HEK293T (cell line): ENCODE results near the gene RNF217.

Source experiments
- ARNT ChIP-seq: fragments of 450-650 bp; IDR thresholded peaks from 2 replicates; pipeline ENCODE4 v1.6.1; 2017; ENCODE audit warnings: mild to moderate bottlenecking
- BHLHE40 ChIP-seq: fragments of 450-650 bp; IDR thresholded peaks from 2 replicates; pipeline ENCODE4 v1.6.1; 2016; ENCODE audit warnings: mild to moderate bottlenecking, moderate library complexity, borderline replicate concordance
- ELF4 ChIP-seq: fragments of 450-650 bp; IDR thresholded peaks from 2 replicates; pipeline ENCODE4 v1.6.1; 2017; ENCODE audit warnings: antibody characterized with exemption
- FOXA1 ChIP-seq: fragments of 450-650 bp; IDR thresholded peaks from 2 replicates; pipeline ENCODE4 v1.6.1; 2016; ENCODE audit warnings: mild to moderate bottlenecking
- FOXK2 ChIP-seq: fragments of 450-650 bp; IDR thresholded peaks from 2 replicates; pipeline ENCODE4 v1.6.1; 2016; ENCODE audit warnings: mild to moderate bottlenecking
- FOXM1 ChIP-seq: fragments of 450-650 bp; IDR thresholded peaks from 2 replicates; pipeline ENCODE4 v1.6.1; 2017; ENCODE audit warnings: mild to moderate bottlenecking, borderline replicate concordance
- HDGF ChIP-seq: fragments of 450-650 bp; IDR thresholded peaks from 2 replicates; pipeline ENCODE4 v1.6.1; 2017; ENCODE audit warnings: antibody characterized with exemption, borderline replicate concordance
- LEF1 ChIP-seq: fragments of 450-650 bp; IDR thresholded peaks from 2 replicates; pipeline ENCODE4 v1.6.1; 2017; ENCODE audit warnings: mild to moderate bottlenecking, borderline replicate concordance
- NFRKB ChIP-seq: fragments of 450-650 bp; IDR thresholded peaks from 2 replicates; pipeline ENCODE4 v1.6.1; 2016; ENCODE audit warnings: mild to moderate bottlenecking, moderate library complexity
- SP1 ChIP-seq: fragments of 450-650 bp; IDR thresholded peaks from 2 replicates; pipeline ENCODE4 v1.6.1; 2017
- SUZ12 ChIP-seq: fragments of 450-650 bp; IDR thresholded peaks from 2 replicates; pipeline ENCODE4 v1.6.1; 2016; ENCODE audit warnings: mild to moderate bottlenecking
- TARDBP ChIP-seq: fragments of 450-650 bp; IDR thresholded peaks from 2 replicates; pipeline ENCODE4 v1.6.1; 2016
- ZNF384 ChIP-seq: fragments of 450-650 bp; IDR thresholded peaks from 2 replicates; pipeline ENCODE4 v1.6.1; 2016
- TF ChIP-seq, protein P1 (sequence below): fragments of 450-650 bp; IDR thresholded peaks from 2 replicates; pipeline ENCODE4 v1.6.1; 2016

DNA sequence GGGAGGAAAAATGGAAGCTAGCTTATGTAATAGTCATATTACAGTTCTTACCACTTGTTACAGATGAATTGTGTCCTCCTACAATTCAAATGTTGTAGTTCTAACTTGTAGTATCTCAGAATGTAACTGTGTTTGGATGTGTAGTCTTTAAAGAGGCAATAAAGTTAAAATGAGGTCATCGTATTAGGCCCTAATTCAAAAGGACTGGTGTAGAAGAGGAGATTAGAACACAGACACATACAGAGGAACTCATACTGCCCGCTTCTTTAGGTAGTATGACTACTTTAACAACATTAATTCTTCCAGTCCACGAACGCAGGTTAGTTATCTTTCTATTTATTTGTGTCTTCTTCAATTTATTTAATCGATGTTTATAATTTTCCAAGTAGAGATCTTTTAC lies 144.8 kb downstream of the RNF217 start:
- TF ChIP-seq FOXM1: no peak
- TF ChIP-seq ELF4: no peak
- no peak for TF ChIP-seq LEF1
- TF ChIP-seq FOXK2: no peak
- TF ChIP-seq FOXA1: no peak
- TF ChIP-seq, protein P1, sequence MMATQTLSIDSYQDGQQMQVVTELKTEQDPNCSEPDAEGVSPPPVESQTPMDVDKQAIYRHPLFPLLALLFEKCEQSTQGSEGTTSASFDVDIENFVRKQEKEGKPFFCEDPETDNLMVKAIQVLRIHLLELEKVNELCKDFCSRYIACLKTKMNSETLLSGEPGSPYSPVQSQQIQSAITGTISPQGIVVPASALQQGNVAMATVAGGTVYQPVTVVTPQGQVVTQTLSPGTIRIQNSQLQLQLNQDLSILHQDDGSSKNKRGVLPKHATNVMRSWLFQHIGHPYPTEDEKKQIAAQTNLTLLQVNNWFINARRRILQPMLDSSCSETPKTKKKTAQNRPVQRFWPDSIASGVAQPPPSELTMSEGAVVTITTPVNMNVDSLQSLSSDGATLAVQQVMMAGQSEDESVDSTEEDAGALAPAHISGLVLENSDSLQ: no peak
- TF ChIP-seq HDGF: no peak
- TF ChIP-seq SUZ12: no peak
- no peak for TF ChIP-seq SP1
- no peak for TF ChIP-seq NFRKB
- no peak for TF ChIP-seq TARDBP
- TF ChIP-seq BHLHE40: no peak
- TF ChIP-seq ARNT: no peak
- TF ChIP-seq ZNF384: no peak
